K562 (cell line): ENCODE results near the gene RYR3. TPM values are rescaled to one million over a fixed set of nuclear protein-coding genes. Genes with fewer than 3 reads are reported as not detected.

ENCODE experiments used
- BDP1 ChIP-seq: IDR thresholded peaks from 3 replicates; pipeline ENCODE4 v1.6.1; 2011; ENCODE audit not compliant: insufficient read length, insufficient read depth
- CBFA2T3 ChIP-seq: fragments of 450-650 bp; IDR thresholded peaks from 2 replicates; pipeline ENCODE4 v1.6.1; 2017
- CBX8 ChIP-seq: fragments of 200-600 bp; sonication (generic); IDR thresholded peaks from 2 replicates; pipeline ENCODE4 v1.6.1; 2012; ENCODE audit warnings: borderline replicate concordance, mixed run types, low read depth, mild to moderate bottlenecking, moderate library complexity, mixed read lengths, low read length, control low read depth, inconsistent platforms; ENCODE audit not compliant: poor library complexity, severe bottlenecking; ENCODE audit errors: extremely low read depth
- FOSL1 ChIP-seq: fragments of 200-800 bp; sonication (Bioruptor generic); conservative IDR thresholded peaks from 2 replicates; pipeline ENCODE4 v1.6.1; 2016; ENCODE audit warnings: missing genetic modification characterization, missing compliant biosample characterization
- HOMEZ ChIP-seq: fragments of 250-450 bp; sonication (Bioruptor Pico); IDR thresholded peaks from 2 replicates; pipeline ENCODE4 v1.4.0; 2020; ENCODE audit warnings: mild to moderate bottlenecking, moderate library complexity
- JUND ChIP-seq, 2 experiments: IDR thresholded peaks; 2 replicates in 1 of 2; 3 replicates in 1 of 2; pipeline ENCODE4 v1.6.1; 2011; ENCODE audit warnings: borderline replicate concordance in 2 of 2, low read depth in 2 of 2, low read length in 2 of 2, improper control_type of control experiment in 1 of 2, missing biosample characterization in 1 of 2, missing genetic modification characterization in 1 of 2, missing genetic modification reagents in 1 of 2
- KAT7 ChIP-seq: sonication (generic); formaldehyde crosslinking; IDR thresholded peaks from 2 replicates; pipeline ENCODE4 v1.8.0; 2022; ENCODE audit warnings: missing genetic modification reagents, mild to moderate bottlenecking, borderline replicate concordance
- KAT8 ChIP-seq: fragments of 450-650 bp; IDR thresholded peaks from 2 replicates; pipeline ENCODE4 v1.6.1; 2016; ENCODE audit warnings: low read depth, mild to moderate bottlenecking
- MAFF ChIP-seq: IDR thresholded peaks from 2 replicates; pipeline ENCODE4 v1.6.1; 2012; ENCODE audit warnings: low read length, improper control_type of control experiment
- NFE2L1 ChIP-seq: fragments of 450-650 bp; IDR thresholded peaks from 2 replicates; pipeline ENCODE4 v1.6.1; 2016; ENCODE audit warnings: missing genetic modification characterization, low read depth, mild to moderate bottlenecking, missing compliant biosample characterization, moderate library complexity, borderline replicate concordance
- PPARD ChIP-seq: fragments of 250-450 bp; sonication (Bioruptor Pico); IDR thresholded peaks from 2 replicates; pipeline ENCODE4 v1.8.0; 2022; ENCODE audit warnings: inconsistent platforms, mild to moderate bottlenecking, moderate library complexity
- TCF7 ChIP-seq: sonication (generic); IDR thresholded peaks from 2 replicates; pipeline ENCODE4 v1.6.1; 2016; ENCODE audit warnings: antibody characterized with exemption, borderline replicate concordance
- U2AF1 ChIP-seq: fragments of 200-400 bp; formaldehyde crosslinking; optimal IDR thresholded peaks from 2 replicates; pipeline ENCODE3; 2017; ENCODE audit warnings: mild to moderate bottlenecking, low read depth, low read length, moderate library complexity
- YY1 ChIP-seq, 3 experiments: IDR thresholded peaks; 2 replicates each; pipeline ENCODE4 v1.6.1; 2011; ENCODE audit warnings: low read length in 2 of 3, mild to moderate bottlenecking in 2 of 3, moderate library complexity in 2 of 3, borderline replicate concordance in 1 of 3, control low read depth in 1 of 3, low read depth in 1 of 3; ENCODE audit not compliant: insufficient read depth in 3 of 3, insufficient replicate concordance in 2 of 3, control insufficient read depth in 1 of 3, insufficient read length in 1 of 3; ENCODE audit errors: extremely low read depth in 1 of 3
- ZFP30 ChIP-seq: fragments of 250-450 bp; sonication (Bioruptor Pico); IDR thresholded peaks from 2 replicates; pipeline ENCODE4 v1.8.0; 2022; ENCODE audit warnings: moderate library complexity, mild to moderate bottlenecking, inconsistent platforms, borderline replicate concordance
- ZKSCAN1 ChIP-seq: fragments of 150-350 bp; IDR thresholded peaks from 2 replicates; pipeline ENCODE4 v1.6.1; 2016; ENCODE audit warnings: low read depth, low read length
- ZNF143 ChIP-seq: sonication (generic); formaldehyde crosslinking; IDR thresholded peaks from 2 replicates; pipeline ENCODE4 v1.9.0; 2022; ENCODE audit warnings: mild to moderate bottlenecking, missing genetic modification reagents
- ZNF23 ChIP-seq: fragments of 250-450 bp; sonication (Bioruptor Pico); IDR thresholded peaks from 2 replicates; pipeline ENCODE4 v1.4.0; 2020; ENCODE audit warnings: mild to moderate bottlenecking
- ZNF431 ChIP-seq: sonication (generic); formaldehyde crosslinking; IDR thresholded peaks from 2 replicates; pipeline ENCODE4 v1.8.0; 2022; ENCODE audit warnings: mild to moderate bottlenecking, missing genetic modification reagents
- polyA plus RNA-seq, 8 experiments: library from polyadenylated mRNA; depleted of rRNA in 4 of 8; stranded (reverse) in 5 of 8; unstranded in 3 of 8; fragments of >200 nt; fragmentation: Nextera tagmentation in 2 of 8; fragmentation: Illumina TruSeq in 1 of 8; extraction: Ambion mirVana in 2 of 8; extraction: Trizol in 1 of 8; gene quantifications; 2 replicates each; pipeline versions ENCODE4 v1.2.1 to v1.2.3, GENCODE V29; 2011 to 2014; ENCODE audit warnings: inconsistent platforms in 1 of 8, missing spikeins in 1 of 8
- total RNA-seq, 7 experiments: library from RNA; depleted of rRNA in 6 of 7; stranded (reverse); fragments of >200 nt in 6 of 7; fragmentation: Illumina TruSeq in 2 of 7; extraction: Trizol in 2 of 7; gene quantifications; 2 replicates each; pipeline versions ENCODE4 v1.2.1 to v1.2.3, GENCODE V29; 2011 to 2021; ENCODE audit warnings: low replicate concordance in 1 of 7
- TF ChIP-seq, protein P1 (sequence below): fragments of 450-650 bp; IDR thresholded peaks from one replicate; pipeline ENCODE4 v1.6.1; 2018; ENCODE audit warnings: mild to moderate bottlenecking, moderate library complexity; ENCODE audit not compliant: partially characterized antibody
- TF ChIP-seq, protein P2 (sequence below): sonication (generic); formaldehyde crosslinking; IDR thresholded peaks from 2 replicates; pipeline ENCODE4 v1.4.0; 2020; ENCODE audit warnings: mild to moderate bottlenecking, missing genetic modification reagents
- TF ChIP-seq, protein P3 (sequence below): fragments of 450-650 bp; IDR thresholded peaks from 2 replicates; pipeline ENCODE4 v1.6.1; 2018; ENCODE audit warnings: mild to moderate bottlenecking, low read depth; ENCODE audit not compliant: partially characterized antibody

RYR3 gene
- total and polyA plus RNA-seq, 9 of the 15 experiments (the other 6 are each of a cell fraction or from before 2014, with no cell fraction given): 0.04 TPM; not detected in 8

DNA sequence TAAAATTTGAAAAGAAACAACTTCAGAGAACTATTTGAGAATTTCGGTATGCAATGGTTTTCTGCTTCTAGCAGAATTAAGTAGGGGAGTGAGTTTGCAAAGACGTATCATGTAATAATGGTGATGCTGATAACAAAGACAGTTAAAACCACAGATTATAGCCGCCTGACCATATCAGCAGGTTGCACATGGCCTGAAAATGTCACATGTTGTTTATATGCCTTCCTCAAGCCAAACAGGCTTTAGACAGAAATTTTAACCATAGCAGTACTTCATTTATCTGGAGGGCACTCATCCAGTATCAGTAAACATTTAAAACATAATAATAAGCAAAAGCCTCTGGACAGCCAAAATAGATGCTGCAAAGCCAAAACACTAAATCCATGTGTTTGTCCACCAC is 131.7 kb downstream of the RYR3 start (continued):
- TF ChIP-seq, protein P1, sequence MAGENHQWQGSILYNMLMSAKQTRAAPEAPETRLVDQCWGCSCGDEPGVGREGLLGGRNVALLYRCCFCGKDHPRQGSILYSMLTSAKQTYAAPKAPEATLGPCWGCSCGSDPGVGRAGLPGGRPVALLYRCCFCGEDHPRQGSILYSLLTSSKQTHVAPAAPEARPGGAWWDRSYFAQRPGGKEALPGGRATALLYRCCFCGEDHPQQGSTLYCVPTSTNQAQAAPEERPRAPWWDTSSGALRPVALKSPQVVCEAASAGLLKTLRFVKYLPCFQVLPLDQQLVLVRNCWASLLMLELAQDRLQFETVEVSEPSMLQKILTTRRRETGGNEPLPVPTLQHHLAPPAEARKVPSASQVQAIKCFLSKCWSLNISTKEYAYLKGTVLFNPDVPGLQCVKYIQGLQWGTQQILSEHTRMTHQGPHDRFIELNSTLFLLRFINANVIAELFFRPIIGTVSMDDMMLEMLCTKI: no peak
- no peak for TF ChIP-seq ZFP30
- TF ChIP-seq ZNF143 (CRISPR knock-in tag): no peak
- no peak for TF ChIP-seq U2AF1
- TF ChIP-seq PPARD: no peak
- TF ChIP-seq ZNF23 (CRISPR knock-in tag): no peak
- no peak for TF ChIP-seq JUND (IDR thresholded peaks at IDR 0.05; ENCODE audit: borderline replicate concordance, low read depth, low read length)
- TF ChIP-seq JUND (tag; IDR thresholded peaks at IDR 0.05; ENCODE audit: borderline replicate concordance, low read depth, low read length): no peak
- TF ChIP-seq ZKSCAN1: no peak
- TF ChIP-seq KAT7 (CRISPR knock-in tag): no peak
- no peak for TF ChIP-seq MAFF
- TF ChIP-seq CBFA2T3: peak; percentile 56
- no peak for TF ChIP-seq ZNF431
- TF ChIP-seq HOMEZ (CRISPR knock-in tag): no peak
- no peak for TF ChIP-seq YY1 (IDR thresholded peaks at IDR 0.05; ENCODE audit: borderline replicate concordance in 1 of 3, control insufficient read depth in 1 of 3, extremely low read depth in 1 of 3, insufficient read depth in 3 of 3, insufficient read length in 1 of 3, insufficient replicate concordance in 2 of 3, low read depth in 1 of 3, low read length in 2 of 3)
- no peak for TF ChIP-seq BDP1
- TF ChIP-seq, protein P2, sequence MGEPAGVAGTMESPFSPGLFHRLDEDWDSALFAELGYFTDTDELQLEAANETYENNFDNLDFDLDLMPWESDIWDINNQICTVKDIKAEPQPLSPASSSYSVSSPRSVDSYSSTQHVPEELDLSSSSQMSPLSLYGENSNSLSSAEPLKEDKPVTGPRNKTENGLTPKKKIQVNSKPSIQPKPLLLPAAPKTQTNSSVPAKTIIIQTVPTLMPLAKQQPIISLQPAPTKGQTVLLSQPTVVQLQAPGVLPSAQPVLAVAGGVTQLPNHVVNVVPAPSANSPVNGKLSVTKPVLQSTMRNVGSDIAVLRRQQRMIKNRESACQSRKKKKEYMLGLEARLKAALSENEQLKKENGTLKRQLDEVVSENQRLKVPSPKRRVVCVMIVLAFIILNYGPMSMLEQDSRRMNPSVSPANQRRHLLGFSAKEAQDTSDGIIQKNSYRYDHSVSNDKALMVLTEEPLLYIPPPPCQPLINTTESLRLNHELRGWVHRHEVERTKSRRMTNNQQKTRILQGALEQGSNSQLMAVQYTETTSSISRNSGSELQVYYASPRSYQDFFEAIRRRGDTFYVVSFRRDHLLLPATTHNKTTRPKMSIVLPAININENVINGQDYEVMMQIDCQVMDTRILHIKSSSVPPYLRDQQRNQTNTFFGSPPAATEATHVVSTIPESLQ: no peak
- no peak for TF ChIP-seq NFE2L1 (tag)
- TF ChIP-seq, protein P3, sequence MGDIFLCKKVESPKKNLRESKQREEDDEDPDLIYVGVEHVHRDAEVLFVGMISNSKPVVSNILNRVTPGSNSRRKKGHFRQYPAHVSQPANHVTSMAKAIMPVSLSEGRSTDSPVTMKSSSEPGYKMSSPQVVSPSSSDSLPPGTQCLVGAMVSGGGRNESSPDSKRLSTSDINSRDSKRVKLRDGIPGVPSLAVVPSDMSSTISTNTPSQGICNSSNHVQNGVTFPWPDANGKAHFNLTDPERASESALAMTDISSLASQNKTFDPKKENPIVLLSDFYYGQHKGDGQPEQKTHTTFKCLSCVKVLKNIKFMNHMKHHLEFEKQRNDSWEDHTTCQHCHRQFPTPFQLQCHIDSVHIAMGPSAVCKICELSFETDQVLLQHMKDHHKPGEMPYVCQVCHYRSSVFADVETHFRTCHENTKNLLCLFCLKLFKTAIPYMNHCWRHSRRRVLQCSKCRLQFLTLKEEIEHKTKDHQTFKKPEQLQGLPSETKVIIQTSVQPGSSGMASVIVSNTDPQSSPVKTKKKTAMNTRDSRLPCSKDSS: no peak
- TF ChIP-seq FOSL1: no peak
- TF ChIP-seq TCF7: no peak
- TF ChIP-seq KAT8: no peak
- no peak for TF ChIP-seq CBX8
